ENCODE measurements around the gene IL31RA.
A peak's percentile ranks its signal among the peaks of the same experiment; 100 is the strongest.

Gene IL31RA

DNA sequence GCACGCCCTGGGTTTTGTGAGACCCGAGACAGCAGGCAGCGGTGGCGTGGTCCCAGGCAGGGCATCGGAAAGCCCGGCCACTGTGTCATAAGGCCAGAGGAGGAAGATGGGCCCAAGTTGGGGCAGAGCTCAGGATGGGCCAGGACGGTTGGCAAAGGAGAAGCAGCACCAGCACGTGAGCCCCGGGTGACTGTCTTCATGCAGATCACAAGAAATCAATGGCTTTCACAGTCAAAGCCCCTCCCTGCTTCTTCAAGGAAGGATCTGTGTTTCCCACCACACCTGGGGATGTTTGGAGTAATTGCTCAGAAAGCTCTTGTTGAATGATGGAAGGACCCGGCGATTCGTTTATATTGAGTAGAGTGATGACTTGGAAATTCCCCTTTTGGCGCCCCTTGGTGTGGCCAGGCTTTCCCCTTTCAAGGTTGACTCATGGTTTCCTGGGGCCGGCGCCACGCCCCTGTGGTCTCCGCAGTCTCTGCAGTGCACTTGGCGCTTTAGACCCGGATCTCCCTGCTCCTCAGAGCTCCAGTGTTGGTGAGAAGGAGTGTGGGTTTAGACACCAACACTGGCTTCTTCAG is 52.1 kb downstream of the IL31RA start:
- no peak for DNase-seq (ENCODE audit: low read depth)

DNA sequence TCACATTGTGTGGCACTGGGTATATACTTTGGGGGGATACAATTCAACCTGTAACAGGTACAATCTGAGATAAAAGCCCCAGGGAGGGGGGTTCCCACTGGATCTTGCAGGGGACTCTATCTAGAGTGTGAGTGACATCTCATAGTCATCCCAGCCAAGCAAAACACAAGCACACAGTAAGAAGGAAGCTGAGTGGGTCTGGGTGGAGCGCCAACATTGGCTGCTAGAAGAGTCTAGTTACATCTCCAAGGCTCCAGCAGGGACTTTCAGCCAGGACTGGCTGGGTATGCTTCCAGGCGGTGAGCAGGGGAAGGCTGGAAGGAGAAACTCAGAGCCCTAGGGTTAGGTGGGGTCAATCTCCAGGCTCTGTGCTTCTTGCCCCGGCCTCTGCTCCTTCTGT is 53.0 kb downstream of the IL31RA start:
- no peak for DNase-seq (ENCODE audit: low read depth)
- H3K4me3 ChIP-seq (ENCODE audit: control insufficient read depth, low read depth, low read length): no peak overlapping the region
- TF ChIP-seq, protein P1, sequence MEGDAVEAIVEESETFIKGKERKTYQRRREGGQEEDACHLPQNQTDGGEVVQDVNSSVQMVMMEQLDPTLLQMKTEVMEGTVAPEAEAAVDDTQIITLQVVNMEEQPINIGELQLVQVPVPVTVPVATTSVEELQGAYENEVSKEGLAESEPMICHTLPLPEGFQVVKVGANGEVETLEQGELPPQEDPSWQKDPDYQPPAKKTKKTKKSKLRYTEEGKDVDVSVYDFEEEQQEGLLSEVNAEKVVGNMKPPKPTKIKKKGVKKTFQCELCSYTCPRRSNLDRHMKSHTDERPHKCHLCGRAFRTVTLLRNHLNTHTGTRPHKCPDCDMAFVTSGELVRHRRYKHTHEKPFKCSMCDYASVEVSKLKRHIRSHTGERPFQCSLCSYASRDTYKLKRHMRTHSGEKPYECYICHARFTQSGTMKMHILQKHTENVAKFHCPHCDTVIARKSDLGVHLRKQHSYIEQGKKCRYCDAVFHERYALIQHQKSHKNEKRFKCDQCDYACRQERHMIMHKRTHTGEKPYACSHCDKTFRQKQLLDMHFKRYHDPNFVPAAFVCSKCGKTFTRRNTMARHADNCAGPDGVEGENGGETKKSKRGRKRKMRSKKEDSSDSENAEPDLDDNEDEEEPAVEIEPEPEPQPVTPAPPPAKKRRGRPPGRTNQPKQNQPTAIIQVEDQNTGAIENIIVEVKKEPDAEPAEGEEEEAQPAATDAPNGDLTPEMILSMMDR (IDR thresholded peaks at IDR 0.05; ENCODE audit: control insufficient read depth, insufficient read depth, low read depth, low read length, missing control alignments): no peak

More for the DNA sequence above, 52.1 kb downstream of the IL31RA start:
- H3K4me3 ChIP-seq (ENCODE audit: control insufficient read depth, low read depth, low read length): no peak overlapping the region
- TF ChIP-seq, protein P1 (IDR thresholded peaks at IDR 0.05; ENCODE audit: control insufficient read depth, insufficient read depth, low read depth, low read length, missing control alignments): no peak

DNA sequence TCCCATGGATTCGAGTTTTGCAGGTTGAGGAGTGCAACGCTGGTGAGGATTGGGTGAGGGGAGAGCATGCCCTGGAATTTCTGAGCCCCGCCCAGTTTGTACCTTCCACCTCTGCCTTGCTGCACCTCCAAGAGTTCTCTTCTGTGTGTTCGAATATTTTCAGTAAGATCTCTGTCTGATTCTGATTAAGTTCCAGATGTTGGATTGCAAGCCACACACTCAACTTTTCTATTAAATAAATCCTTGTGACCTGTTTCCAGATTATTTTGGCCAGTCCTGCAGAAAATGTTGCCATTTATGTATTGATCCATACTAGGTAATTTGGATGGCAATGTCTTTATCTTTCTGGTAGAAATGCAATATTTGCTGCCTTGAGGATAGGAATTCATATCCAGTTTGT is 54.1 kb downstream of the IL31RA start:
- TF ChIP-seq, protein P1 (IDR thresholded peaks at IDR 0.05; ENCODE audit: control insufficient read depth, insufficient read depth, low read depth, low read length, missing control alignments): no peak
- no peak for DNase-seq (ENCODE audit: low read depth)
- H3K4me3 ChIP-seq (ENCODE audit: control insufficient read depth, low read depth, low read length): no peak overlapping the region

DNA sequence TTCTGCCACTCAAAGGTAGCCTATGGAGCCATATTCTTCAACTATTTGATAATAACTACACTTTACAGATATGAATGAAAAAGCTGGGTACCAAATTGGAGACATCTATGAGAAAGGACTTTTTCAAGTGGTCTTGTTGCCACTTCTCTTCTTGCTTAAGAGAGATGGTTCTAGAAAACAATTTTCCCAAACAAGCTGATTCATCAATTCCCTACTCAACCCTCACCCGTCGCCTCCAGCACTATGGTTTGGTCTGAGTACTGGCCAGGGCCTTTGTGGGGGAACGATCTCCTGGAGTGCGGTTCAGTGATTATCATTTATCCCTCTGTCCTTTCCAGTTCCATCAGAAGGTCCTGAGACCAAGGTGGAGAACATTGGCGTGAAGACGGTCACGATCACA is 56.8 kb downstream of the IL31RA start:
- no peak overlapping the region for H3K4me3 ChIP-seq (ENCODE audit: control insufficient read depth, low read depth, low read length)
- no peak for DNase-seq (ENCODE audit: low read depth)
- TF ChIP-seq, protein P1 (IDR thresholded peaks at IDR 0.05; ENCODE audit: control insufficient read depth, insufficient read depth, low read depth, low read length, missing control alignments): no peak

DNA sequence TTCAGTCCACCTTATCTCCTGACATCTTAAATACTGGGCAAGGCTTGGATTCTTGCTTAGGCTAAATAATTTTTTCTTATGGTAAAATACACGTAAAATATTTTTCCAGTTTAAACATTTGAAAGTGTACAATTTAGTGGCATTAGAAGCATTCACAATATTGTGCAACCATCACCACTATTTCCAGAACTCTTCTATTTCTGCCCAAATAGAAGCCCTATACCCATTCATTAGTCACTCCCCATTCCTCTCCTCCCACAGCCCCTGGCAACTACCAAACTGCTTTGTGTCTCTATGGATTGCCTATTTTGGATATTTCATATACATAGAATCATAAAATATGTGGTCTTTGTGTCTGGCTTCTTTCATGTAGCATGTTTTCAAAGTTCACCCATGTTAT is 57.6 kb downstream of the IL31RA start:
- no peak for DNase-seq (ENCODE audit: low read depth)
- no peak overlapping the region for H3K4me3 ChIP-seq (ENCODE audit: control insufficient read depth, low read depth, low read length)
- TF ChIP-seq, protein P1 (IDR thresholded peaks at IDR 0.05; ENCODE audit: control insufficient read depth, insufficient read depth, low read depth, low read length, missing control alignments): no peak

DNA sequence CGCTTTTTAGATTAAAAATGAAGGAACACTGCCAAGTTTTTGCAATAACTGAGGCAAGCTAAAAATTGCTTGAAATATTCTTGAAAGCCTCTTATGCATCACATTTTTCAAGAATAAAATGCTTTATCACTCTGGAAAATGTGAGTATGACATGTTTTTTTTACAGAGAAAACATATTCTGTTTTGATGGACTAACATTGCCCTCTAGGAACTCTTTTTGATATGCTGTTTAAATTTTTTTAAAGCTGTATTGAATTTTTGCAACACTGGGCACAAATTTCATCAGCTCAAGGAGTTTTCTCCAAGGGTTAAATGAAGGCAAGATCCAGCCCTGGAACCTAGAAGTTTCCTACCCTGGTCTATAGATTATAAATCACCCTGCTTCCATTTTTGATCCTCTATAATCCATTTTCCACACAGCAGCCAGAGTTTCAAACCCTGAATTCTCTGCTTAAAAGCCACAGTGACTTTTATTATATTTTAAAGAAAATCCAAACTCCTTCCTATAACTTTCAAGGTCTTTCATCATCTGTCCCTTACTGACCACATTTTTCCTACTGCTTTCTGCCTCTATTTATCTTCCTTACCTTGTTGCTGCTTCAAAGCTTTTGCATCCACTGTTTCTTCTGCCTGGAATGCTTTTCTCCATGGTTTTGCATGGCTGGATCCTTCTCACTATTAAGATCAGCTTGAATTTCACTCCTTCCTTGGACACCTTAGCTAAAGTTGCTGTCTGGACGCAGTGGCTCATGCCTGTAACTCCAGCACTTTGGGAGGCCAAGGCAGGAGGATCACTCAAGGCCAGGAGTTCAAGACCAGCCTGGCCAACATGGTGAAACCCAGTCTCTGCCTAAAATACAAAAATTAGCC is 60.9 kb downstream of the IL31RA start:
- TF ChIP-seq, protein P1 (IDR thresholded peaks at IDR 0.05; ENCODE audit: control insufficient read depth, insufficient read depth, low read depth, low read length, missing control alignments): peak; percentile 21
- DNase-seq (ENCODE audit: low read depth): peak; percentile 20
- H3K4me3 ChIP-seq (ENCODE audit: control insufficient read depth, low read depth, low read length): no peak overlapping the region

All from AG09309 (cell line).